ENCODE measurements around the gene DENND1B. TPM values are rescaled to one million over a fixed set of nuclear protein-coding genes. Genes with fewer than 3 reads are reported as not detected.
A peak's percentile ranks its signal among the peaks of the same experiment; 100 is the strongest.

Gene DENND1B
- total RNA-seq, 2 donors from 2014 or later, result 6.9 to 26.2 TPM

GRCh38 chr1:197465528-197466327 is 309.6 kb downstream of the DENND1B start:
- 85 to 92% methylated on average over 3 of the region's 3 CpGs for WGBS, 2 donors
- DNase-seq (no peak), ATAC-seq (no peak)
- Histone ChIP-seq H3K4me3 (no peak overlapping the region), H3K9me3 (no peaks in the 10 kb centered on the region), H3K27me3 (no peaks in the 10 kb centered on the region), H3K27ac (no peak overlapping the region), H3K36me3 (replicated peaks in 1 of 2; ENCODE audit: insufficient read depth in 1 of 2, low read depth in 2 of 2) (no peaks in the 10 kb centered on the region), H3K4me1 (peaks cover 17% of the 10 kb centered on the region)
- intact Hi-C loops (cut with DNase I), result no loop called here
- no peak for TF ChIP-seq POLR2A (IDR thresholded peaks at IDR 0.05)
- no peak for TF ChIP-seq CTCF (IDR thresholded peaks at IDR 0.05)

GRCh38 chr1:197464044-197464443 is 311.2 kb downstream of the DENND1B start:
- peak; percentile 84 for ATAC-seq

DNA sequence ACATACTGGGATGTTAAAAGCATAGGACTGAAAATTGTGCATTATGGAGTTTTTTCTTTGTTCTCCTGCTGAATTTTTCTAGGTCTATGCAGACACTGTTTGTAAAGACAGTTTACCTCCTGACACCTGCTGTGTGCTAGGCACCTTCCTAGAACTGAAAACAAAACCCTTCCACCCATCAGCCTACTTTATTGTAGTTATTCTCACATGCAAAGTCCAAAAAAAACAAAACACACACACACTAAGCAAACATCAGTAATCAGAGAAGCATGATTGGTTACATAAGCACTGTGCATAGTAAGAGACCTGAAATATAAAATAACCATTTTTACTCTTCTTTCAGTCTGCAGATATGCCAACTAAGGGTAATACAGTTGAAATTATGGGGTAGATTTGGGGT is 312.1 kb downstream of the DENND1B start:
- no peak for DNase-seq
- peak; percentile 35 for ATAC-seq
- Histone ChIP-seq H3K36me3 (replicated peaks in 1 of 2; ENCODE audit: insufficient read depth in 1 of 2, low read depth in 2 of 2) (no peaks in the 10 kb centered on the region), H3K9me3 (no peaks in the 10 kb centered on the region), H3K4me1 (peaks cover 17% of the 10 kb centered on the region), H3K27ac (no peak overlapping the region), H3K4me3 (no peak overlapping the region), H3K27me3 (no peaks in the 10 kb centered on the region)
- intact Hi-C loops (cut with DNase I), result no loop called here
- no peak for TF ChIP-seq POLR2A (IDR thresholded peaks at IDR 0.05)
- no peak for TF ChIP-seq CTCF (IDR thresholded peaks at IDR 0.05)

More at GRCh38 chr1:197464044-197464443, 311.2 kb downstream of the DENND1B start:
- 3 to 13% methylated on average over 7 of the region's 7 CpGs for WGBS, 2 donors
- no peaks in the 10 kb centered on the region for H3K36me3 ChIP-seq (replicated peaks in 1 of 2; ENCODE audit: insufficient read depth in 1 of 2, low read depth in 2 of 2)
- H3K27me3 ChIP-seq, result no peaks in the 10 kb centered on the region
- no peaks in the 10 kb centered on the region for H3K9me3 ChIP-seq
- intact Hi-C loops (cut with DNase I), result no loop called here
- peak; percentile 13 to 48 (median 22) for DNase-seq
- peak overlapping the region in 2 of 4 donors; percentile 42 to 64 for H3K27ac ChIP-seq
- TF ChIP-seq CTCF (IDR thresholded peaks at IDR 0.05) (no peak), POLR2A (IDR thresholded peaks at IDR 0.05) (no peak)
- H3K4me1 ChIP-seq, result peaks cover 17% of the 10 kb centered on the region
- no peak overlapping the region for H3K4me3 ChIP-seq

GRCh38 chr1:197462539-197462938 is 312.7 kb downstream of the DENND1B start:
- Histone ChIP-seq H3K9me3 (no peaks in the 10 kb centered on the region), H3K4me1 (peaks cover 17% of the 10 kb centered on the region), H3K27ac (no peak overlapping the region), H3K4me3 (no peak overlapping the region), H3K36me3 (replicated peaks in 1 of 2; ENCODE audit: insufficient read depth in 1 of 2, low read depth in 2 of 2) (no peaks in the 10 kb centered on the region), H3K27me3 (no peaks in the 10 kb centered on the region)
- intact Hi-C loops (cut with DNase I), result no loop called here
- WGBS, 2 donors, result 84% methylated on average over 5 of the region's 5 CpGs
- DNase-seq (no peak), ATAC-seq (no peak)
- TF ChIP-seq POLR2A (IDR thresholded peaks at IDR 0.05) (no peak), CTCF (IDR thresholded peaks at IDR 0.05) (no peak)

Small RNA genes within 50 kb of the gene (small RNA-seq; reads per million reads assigned to genes)
- not detected for gene RF00019

Other genes with a start within 250 kb of the DENND1B start
- 1 to 10 TPM; 2.1 to 3.6 TPM for gene C1orf53, start 127.2 kb upstream of the DENND1B start, total RNA-seq
- not detected for gene LHX9, start 141.9 kb upstream of the DENND1B start, total RNA-seq